C4-2B (cell line): ENCODE measurements around the gene SMURF1.
A peak's percentile ranks its signal among the peaks of the same experiment; 100 is the strongest.

Experiments used
- CTCF ChIP-seq: fragments of 450-650 bp; conservative IDR thresholded peaks from 2 replicates; pipeline ENCODE4 v1.5.1; 2017; ENCODE audit warnings: mild to moderate bottlenecking
- ZFX ChIP-seq: fragments of 450-650 bp; IDR thresholded peaks from 2 replicates; pipeline ENCODE4 v1.6.1; 2017

GRCh38 chr7:99040104-99040958, 103.6 kb downstream of the SMURF1 start:
- TF ChIP-seq CTCF: peak; percentile 89
- TF ChIP-seq ZFX: no peak
